ENCODE data around the gene GNMT.

GRCh38 chr6:43012364-43012763, 51.8 kb downstream of the GNMT start:
- TF ChIP-seq POLR2AphosphoS5 (IDR thresholded peaks at IDR 0.05; ENCODE audit: low read depth, low read length) (no peak), TAF1 (IDR thresholded peaks at IDR 0.05; ENCODE audit: low read depth, low read length) (no peak), POLR2A (IDR thresholded peaks at IDR 0.05; ENCODE audit: low read depth, low read length) (no peak), SPI1 (IDR thresholded peaks at IDR 0.05; ENCODE audit: low read depth, low read length) (no peak), POU2F2 (IDR thresholded peaks at IDR 0.05; ENCODE audit: low read depth, low read length) (no peak)

All from GM12891 (cell line).